Subcutaneous adipose tissue (tissue), 4 donors: ENCODE data around the gene LRRC32. TPM values are rescaled to one million over a fixed set of nuclear protein-coding genes. Genes with fewer than 3 reads are reported as not detected.

Experiments
- CTCF ChIP-seq: fragments of 450-650 bp; IDR thresholded peaks from one replicate; pipeline ENCODE4 v1.5.1; 2016; ENCODE audit warnings: low read depth, mild to moderate bottlenecking, control low read depth, antibody characterized with exemption, moderate library complexity
- total RNA-seq, 4 donors: library from RNA; depleted of rRNA; stranded (reverse); fragments of >200 nt; gene quantifications; one replicate each; pipeline ENCODE4 v1.1.0, GENCODE V29; 2016

The LRRC32 gene
- total RNA-seq, 4 donors from 2014 or later = 30.1 to 93.6 (median 57.6) TPM

GRCh38 chr11:76627606-76628005 lies 42.9 kb downstream of the LRRC32 start:
- TF ChIP-seq CTCF = no peak

- no peak for TF ChIP-seq CTCF
Measured at GRCh38 chr11:76626921-76627401, 43.6 kb downstream of the LRRC32 start.

DNA sequence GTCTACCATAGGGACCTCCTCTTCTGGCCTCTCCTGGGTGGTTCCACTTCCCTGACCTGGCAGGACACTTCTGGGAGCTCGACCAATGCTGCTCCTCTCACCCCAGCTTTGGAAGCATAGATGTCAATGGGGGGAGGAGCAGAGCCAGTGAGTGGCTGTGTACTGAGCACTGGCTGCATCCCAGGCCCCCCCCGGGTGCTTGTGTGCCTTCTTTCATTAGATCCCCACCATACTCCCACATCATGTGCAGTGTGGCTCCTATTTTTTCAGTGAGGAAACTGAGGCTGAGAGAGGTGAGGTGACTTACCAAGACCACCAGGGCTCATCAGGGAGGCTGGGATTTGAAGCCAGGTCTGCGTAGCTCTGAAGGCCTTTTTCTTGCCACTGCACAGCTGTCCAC lies 44.3 kb downstream of the LRRC32 start:
- TF ChIP-seq CTCF = no peak

DNA sequence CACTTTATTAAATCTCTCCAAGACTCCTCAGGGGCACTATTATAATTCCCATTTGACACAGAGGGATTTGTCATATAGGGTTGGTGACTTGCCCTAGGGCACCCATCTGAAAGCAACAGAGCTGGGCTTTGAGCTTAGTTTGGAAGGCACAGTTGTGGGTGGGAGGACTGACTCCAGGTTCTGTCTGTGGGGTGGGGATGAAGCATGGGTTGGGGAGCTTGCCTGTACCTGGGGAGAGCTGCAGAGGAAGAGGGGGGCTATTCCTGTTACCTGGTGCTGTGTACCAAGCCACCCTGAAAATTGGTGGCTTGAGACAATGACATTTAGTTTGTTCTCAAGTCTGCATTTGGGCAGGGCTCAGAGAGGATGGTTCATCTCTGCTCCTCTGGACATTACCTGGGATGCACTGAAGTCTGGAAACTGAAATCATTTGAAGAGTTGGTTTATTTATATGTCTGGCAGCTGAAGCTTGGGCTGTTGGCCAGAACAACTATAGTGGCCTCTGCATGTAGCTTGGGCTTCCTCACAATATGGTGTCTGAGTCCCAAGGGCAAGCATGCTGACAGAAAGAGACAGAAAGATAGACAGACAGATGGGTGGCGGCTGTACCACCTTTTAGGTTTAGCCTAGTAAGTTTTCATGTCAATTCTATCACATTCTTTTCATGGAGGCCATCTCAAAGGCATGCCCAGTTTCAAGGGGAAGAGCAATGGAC lies 44.9 kb downstream of the LRRC32 start:
- no peak for TF ChIP-seq CTCF

DNA sequence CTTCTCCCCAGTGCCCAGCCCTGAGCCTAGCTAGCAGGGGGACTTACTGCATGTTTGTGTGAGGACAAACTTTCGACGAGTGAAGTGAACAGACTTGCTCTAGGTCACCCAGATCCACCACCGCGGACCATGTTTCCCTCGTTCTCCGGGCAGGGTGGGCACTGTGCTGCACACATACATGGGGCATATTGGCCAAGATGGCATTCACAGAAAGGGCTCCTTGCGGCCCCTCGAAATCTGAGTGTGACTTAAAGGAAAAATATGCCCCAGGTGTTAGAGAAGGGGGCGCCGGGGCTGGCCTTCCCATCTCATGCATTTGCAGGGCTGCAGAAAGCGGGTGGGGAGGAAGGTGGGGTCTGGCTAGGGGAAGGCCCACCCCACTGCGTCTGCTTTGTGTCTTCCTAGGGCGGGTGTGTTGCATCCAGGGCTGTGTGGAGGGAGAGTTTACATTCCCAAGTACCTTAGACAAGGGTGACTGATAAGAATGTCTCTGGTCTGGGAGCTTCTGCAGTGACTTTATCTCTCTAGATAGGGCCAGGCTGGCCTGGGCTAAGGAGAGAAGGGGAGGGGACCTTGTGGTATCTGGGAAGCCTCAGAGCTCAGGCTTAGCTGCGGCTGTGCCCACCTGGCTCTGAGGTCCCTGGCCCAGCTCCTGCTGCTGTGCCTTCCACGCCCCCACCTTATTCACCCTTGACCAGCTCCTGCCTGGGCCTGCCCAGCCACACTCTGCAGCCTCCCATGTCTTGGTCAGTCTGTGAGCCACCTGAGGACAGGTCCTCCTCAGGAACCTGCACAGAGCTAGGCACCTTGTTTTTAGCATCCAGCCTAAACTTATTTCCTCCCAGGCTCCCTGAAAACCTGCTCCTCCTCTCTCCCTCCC lies 45.8 kb downstream of the LRRC32 start:
- no peak for TF ChIP-seq CTCF

- TF ChIP-seq CTCF = no peak
Measured at GRCh38 chr11:76623884-76624419, 46.6 kb downstream of the LRRC32 start.

DNA sequence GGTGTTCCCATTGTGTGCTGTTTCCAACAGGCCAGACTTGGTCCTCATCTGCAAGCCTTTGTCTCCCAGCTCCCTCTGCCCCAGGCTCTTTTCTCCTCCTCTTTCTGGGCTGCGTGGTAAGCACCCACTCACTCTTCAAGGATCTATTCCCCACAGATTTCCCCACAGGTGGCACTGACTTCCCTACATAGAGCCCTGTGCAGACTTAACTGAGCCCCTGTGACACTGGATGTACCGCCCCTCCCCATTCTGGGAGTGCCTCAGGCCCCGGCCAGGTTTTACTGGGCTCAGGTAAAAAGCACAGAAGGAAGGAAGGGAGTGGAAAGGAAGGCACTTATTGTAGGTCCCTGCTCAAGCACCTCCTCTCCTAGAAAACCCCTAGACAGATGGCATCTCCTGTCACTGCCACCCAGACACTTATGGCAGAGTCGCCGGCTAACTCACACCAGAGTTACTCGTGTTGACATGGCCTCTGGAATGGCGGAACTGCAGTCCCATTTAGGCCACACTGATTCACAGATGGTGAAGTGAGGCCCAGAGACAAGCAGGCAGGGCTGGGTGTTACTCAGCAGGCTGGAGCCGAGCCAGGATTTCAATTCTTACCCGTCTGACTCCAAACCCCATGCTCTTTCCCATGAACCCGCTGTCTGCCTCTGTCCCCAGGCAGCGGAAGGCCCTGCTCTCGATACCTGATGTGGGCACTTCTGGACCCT lies 47.2 kb downstream of the LRRC32 start:
- TF ChIP-seq CTCF = no peak
